NCI-H1694 (cell line): Measurements from ENCODE around the gene SLC25A21.
"Not testable (repeated sequence)": the region's sequence is repeated elsewhere in the genome, so short reads cannot be mapped to it uniquely, and the experiment has no call there.

ENCODE experiments used
- DNase-seq: peaks from one replicate; lab custom pipeline; 2025; lab: John Stamatoyannopoulos, UW

Gene SLC25A21

DNA sequence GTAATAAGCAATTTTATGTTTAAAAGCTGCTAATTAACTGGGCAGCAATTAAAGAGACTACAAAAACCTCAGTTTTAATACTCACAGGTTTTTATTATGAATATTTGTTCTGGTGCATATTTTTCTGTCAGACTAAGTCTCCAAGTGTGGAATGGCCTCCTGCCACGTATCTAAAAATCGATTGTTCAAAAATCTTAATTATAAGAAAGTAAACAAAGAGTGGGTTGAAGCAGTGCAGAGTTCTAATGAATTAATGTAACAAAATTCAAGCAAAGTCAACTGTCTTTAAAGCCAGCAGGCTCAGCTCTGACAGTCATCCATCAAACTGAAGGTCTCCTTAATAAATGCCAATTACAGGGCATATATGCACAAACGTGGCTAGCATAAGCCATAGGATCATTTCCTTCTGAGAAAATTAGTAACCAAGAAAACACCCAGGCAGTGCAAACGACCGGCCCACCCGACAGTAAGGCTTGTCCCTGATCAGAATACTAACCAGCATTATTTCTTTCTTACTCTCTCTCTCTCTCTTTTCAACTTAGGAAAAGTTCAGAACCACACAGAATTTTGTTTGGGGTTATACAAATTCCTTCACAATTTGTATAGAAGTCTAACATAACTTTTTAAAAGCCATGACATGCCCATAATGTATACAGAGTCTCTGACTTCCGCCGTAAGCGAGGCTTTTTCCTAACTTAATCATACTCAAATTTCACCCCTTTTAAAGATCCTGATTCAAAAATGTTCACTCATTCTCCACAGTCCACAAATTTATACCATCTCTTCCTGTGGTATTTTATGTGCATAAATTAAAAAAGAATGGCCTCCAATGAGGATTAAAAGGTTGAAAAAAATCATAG is 83.8 kb downstream of the SLC25A21 start:
- no peak for DNase-seq

DNA sequence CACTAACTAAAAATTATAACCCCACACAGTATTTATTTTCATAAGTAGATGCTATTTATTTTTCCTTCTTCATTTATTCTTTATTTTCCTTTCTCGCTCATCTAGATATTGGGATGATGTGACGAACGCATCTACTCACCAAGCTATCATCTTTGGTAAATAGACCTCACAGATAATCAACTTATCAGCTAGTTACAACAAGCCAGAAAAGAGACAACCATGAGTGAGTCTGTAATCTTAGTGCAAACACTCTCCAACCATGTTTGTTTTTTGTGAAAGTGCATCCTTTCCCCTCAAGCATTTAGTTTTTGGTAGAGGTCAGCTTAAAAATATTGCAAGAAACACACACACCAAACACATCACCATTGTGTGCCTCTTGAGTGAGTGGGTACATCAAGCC is 84.9 kb downstream of the SLC25A21 start:
- DNase-seq = no peak

DNA sequence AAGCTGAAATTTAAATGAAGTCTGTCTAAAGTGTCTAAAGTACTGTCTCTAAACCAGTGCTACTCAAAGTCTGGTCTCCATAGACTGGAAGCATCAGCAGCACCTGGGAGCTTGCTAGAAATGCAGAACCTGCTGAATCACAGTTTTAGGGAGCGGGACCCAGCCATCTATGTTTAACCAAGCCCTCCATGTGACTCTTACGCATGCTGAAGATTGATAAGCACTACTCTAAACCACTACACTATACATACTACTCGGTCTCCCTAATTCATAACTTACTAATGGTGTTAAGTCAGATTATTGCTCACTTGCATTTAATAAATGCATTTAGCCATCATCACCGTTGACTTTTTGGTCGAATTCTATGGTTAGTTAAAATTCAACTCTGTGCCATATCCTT is 88.8 kb downstream of the SLC25A21 start:
- no peak for DNase-seq

DNA sequence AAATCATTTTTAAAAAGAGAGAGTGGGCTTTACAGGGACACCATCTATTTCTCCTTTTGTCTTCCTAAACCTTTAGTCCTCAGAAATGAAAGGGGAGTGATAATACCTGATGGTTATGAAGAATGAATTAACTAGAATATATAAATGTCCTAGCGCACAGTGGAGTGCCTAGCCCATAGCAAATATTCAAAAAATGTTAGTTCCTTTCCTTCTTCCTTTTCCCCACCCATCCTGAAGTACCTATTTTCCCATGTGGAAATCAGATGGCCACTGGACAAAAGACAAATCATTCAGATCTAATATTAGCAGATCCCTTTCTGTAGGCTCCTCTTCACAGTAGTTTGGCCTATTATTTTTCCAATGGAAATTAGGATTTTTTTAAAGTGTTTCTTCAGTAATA is 90.0 kb downstream of the SLC25A21 start:
- no peak for DNase-seq

DNA sequence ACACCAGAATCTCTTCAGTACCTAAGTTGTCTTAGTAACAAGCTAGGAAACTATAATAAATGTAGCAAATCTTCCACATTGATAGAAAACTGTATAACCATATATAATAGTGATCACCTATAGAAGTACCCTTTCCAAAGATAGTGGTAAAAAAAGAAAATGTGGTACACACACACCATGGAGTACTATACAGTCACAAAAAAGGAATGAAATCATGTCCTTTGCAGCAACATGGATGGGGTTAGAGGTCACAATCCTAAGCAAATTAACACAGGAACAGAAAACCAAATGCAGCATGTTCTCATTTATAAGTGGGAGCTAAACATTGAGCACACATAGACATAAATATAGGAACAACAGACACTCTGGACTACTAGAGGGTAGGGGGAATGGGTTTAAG is 90.5 kb downstream of the SLC25A21 start:
- DNase-seq = no peak

DNA sequence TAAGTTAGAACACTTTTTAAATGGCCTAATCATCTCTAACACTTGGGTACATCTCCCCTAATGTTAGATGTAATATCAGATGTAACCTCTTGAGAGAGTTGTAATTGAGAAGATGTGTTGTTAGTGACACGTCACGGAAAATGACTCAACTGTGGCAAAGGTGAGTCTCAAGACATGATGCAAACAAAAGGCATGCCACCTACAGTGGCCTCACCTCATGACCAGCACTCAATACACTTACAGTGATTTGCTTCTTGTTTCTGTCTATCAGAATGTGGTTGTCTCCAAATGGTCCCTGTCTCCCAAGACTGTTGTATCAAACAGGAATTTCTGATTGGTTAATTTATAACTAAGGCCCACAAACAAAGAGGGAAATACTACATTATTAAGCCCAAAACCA is 91.2 kb downstream of the SLC25A21 start:
- DNase-seq = no peak

DNA sequence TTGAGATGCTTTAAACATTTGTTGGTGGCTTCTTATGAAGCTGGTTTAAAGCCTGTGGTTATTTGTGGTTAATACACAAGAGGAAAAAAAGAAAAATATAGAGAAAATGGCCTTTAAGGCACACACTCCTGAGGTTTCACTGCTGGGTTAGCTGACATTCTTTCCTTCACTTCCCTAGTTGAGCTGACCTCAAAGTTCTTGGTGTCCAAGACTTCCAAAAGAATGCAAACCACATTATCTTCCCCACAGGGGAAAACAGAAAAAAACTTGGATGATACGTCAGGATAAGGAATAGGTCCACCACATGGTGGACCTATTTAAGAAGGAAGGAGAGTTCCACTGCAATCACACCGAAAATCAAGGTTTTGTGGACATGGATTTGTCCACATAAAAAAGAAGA is 94.3 kb downstream of the SLC25A21 start:
- DNase-seq = no peak

DNA sequence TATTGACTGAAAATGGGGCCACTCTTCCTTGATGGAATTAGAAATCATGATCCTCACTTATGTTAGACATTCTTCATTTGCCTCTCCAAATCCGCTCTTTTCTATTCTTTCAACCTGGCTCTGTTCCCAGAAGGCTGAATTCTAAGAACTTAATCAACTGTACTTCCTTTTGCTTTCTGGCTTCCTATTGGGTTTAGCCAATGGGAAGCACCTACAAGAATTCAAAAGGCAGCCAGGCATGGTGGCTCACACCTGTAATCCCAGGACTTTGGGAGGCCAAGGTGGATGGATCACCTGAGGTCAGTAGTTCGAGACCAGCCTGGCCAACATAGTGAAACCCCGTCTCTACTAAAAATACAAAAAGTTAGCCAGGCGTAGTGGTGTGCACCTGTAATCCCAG is 98.1 kb downstream of the SLC25A21 start:
- DNase-seq = not testable (repeated sequence)

DNA sequence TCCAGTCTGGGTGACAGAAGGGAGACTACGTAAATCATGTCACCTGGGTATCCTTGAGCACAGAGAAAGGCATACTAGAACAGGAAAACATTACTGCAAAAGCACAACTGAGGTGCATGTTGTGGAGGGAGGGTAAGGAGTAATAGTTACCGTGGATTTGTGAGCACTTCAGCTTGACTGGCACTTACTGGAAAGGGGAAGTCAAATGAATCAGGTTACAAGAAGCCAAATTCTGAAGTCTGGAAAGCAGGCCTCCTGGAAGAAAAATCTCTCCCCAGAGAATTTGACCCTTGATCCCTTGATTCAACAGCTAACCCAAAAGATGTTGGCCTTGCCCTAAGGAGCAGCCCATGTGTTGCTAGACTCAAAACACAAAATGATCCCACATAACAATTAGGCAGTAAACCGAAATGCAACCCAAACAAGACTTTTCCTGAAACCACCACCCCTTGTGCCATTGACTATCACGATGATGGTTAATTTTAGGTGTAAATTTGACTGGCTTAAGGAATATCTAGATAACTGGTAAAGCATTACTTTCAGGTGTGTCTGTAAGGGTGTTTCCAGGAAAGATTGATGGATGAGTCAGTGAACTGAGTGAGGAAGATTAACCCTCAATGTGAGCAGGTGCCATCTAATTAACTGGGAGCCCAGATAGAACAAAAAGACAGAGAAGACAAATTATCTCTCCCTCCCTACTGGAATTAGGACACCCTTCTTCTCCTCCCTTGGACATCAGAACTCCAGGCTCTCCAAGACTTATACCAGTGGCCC is 108.8 kb downstream of the SLC25A21 start:
- no peak for DNase-seq

DNA sequence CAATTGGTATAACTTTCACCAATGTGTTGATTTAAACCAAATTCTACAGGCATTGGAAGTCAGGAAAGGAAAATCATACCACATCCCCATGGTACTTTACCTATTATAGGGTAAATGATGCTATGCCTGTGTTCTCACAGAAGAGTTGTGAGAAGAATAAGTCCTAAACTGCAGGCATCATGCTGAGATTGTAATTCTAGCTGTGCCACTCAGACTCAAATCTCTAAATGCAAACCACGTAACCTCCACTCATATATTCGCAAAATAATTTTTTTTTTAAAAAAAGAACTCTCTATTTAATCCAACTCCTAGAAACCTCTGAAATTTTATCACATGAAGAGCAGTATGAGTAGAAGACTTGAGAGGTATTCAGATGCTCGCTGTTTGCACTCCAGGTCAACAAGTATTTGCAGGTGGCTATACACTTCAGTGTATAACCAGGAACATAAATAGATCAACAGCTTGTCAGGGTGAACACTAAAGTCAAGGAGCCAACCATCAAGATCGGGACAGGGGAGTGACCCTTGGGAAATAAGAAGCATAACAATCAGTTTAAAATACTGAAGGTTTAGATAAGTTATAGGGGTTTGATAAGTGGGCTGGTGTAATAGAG is 110.1 kb downstream of the SLC25A21 start:
- no peak for DNase-seq

DNA sequence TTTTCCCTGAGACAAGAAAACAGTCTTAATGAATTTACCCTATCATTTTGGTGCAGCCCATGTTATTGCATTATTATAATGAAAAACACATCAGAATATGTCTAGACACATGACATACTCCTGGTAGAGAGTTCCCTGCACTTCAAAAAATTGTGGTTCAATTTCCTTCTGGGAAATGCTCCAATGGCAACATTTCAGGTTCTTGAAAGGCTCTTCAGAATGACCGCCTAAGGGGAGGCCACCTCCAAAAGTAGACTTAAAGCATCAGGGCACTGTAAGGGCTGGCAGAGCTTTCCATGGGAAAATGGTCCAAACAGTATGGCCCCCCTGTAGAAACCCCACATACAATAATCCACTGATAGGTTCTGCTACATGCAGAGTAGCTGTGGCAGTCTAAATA is 110.7 kb downstream of the SLC25A21 start:
- DNase-seq = no peak

DNA sequence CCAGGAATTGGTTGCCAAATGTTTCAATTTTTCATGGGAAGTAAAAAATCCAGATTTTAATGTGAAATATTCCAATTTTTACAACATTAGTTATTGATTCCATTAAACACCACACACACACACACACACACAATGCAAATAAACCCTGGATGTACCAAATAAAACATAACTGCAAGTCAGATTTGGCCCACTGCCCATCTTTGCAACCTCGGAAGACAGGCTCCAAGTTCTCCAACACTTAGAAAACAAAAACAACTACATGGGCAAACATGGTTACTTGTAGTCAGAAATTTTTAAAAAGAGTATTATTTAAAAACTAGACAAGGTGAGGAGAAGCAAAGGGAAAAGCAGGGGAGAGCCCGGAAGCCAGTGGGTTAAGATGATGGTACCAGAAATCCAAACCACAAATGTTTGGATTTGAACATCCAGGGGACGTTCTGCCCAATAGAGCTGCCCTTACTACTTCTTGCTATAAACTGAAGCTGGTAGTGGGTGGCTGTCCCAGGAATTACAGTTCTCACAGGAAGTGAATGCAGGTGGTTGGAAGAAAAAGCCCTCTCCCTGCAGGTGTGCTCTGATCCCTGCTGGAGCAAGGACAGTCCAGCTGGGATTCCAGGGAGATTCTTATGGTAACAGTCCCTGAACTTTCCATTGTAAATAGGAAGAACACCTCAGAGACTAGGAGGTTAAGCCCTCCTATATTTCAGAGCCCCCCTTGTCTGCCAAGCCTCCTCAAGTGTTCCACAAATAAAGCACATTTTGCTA is 111.7 kb downstream of the SLC25A21 start:
- DNase-seq = no peak

DNA sequence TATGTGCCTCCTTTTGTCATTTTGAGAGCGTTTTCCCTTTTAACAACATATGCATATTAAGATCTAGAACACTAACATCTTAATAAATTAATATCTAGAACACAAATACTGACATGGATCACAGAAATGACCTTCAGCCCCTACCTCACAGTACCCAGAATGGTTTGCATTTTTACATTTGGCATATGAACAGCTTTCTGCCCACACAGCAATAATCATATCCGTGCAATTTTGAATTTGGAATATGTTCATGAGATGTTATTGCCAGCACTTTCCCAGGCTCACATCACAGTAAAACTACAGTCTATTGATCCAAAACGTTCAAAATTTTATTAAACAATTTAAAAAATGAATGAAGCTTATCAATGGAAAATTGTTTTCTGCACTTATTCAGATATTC is 114.6 kb downstream of the SLC25A21 start:
- DNase-seq = no peak

DNA sequence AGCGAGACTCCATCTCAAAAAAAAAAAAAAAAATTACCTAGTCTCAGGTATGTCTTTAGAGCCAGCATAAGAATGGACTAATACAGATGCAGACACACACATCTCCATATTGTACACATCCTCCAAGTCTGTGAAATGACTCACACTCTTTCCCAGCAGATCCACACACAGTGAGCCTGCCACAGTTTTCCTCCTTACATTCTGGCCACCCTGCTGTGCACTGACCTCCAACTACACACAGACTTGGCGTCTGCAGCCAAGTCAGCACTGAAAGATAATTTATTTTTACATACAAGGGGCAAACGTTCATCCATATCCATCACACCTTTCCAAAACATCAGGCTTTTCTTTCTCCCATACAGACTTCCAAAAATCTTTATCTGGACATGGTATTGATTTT is 115.9 kb downstream of the SLC25A21 start:
- DNase-seq = no peak

DNA sequence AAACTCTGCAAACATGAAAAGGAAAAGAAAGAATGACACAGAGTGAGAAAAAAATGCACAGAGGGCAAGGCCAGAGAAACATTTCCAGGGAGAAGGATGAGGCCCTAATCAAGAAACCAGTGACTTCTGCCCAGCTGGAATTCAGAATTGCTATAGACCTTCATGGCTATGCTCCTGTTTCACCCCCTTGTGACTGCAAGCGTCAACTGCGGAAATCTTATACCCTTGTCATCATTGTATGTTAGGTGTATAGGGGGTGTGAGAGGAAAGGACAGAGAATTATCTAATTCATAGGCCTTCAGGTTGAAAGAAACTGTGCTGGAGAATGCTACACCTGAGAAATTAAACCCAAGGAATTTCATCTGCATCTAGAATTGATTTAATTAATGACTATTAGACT is 117.5 kb downstream of the SLC25A21 start:
- no peak for DNase-seq

DNA sequence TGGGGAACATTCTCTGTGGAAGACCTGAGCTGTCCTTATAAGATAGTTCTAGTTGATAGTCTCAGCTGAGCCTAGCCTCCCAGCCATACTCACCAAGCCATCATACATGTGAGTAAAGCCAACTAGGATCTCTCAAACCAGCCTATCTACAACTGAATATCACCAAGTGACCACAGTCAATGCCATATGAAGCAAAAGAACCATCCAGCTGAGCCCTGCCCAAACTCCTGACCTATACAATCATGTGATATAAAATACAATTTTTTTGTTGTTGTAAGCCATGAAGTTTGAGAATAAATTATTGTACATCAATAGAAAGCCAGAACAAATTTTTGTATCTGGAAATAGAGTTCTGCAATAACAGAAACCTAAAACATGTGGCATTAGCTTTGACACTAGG is 118.3 kb downstream of the SLC25A21 start:
- DNase-seq = no peak

DNA sequence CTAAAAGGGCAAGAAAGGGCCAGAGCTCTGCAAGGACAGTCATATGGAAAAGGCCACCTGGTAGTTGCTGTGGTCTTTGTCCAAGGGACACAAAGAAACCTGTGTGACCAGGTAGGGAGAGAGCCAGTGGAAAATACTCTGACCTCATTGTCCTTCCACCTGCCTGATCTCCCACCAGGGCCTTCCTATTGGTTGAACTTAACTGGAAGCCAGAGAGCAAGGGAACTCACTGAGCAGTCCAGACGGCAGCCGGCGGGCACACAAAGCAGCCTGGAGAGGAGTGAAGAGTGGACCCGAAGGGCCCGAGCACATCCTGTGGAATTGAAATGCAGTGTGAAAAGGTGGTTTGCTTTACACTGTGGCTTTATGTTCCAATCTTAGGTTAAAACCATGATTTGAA is 120.7 kb downstream of the SLC25A21 start:
- DNase-seq = no peak

DNA sequence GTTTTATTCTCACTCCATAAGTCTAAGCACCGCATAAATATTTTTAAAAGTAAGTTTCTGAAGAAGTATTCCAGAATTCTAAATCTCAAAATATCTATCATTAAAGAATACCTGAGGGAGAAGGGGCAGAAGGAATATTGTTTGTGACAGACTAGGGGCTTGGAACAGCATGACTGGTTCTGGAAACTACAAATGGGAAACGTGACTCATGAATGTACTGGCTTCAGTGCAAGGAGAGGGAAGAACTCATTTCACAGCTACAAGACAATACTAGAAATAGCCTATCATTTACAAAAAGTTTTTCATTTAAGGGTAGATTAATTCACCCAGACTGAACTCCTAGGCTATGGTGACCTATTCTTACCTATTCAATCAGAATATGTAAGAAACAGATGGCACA is 121.3 kb downstream of the SLC25A21 start:
- no peak for DNase-seq

DNA sequence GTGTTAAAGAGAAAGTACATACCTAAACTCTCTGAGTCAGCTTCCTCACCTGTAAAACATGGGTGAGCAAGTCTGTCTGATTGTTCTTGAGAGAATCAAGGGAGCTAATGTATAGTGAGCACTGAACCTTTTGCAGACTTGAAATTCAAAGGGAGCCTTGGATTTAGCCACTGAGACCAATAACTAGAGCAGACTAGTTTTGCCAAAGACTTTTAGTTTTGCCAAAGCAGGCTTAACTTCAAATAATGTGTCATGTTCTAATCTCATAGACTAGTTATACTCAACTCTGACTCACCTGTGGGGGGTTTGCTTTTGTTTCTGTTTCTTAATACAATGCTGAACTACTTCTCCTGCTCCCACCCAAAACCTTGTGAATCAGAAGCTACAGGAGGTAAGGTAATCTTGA is 123.7 kb downstream of the SLC25A21 start:
- DNase-seq = no peak

DNA sequence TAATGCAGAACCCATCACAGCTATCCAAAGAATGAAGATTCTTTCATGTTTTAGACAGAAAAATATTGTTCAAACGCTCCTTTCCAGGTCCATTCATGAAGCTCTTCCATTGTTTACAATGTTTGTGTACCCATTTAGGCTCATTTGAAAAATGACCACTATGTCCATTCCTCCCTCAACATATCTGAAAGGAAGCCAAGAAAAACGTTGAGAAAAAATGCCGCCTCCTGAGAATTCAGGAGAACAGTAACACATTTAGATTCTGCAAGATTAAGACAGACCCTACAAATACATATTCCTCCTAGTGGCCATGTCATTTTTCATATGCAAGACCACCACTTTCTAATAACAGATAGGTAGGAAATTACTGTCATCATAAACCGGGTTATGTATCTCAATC is 124.4 kb downstream of the SLC25A21 start:
- no peak for DNase-seq

DNA sequence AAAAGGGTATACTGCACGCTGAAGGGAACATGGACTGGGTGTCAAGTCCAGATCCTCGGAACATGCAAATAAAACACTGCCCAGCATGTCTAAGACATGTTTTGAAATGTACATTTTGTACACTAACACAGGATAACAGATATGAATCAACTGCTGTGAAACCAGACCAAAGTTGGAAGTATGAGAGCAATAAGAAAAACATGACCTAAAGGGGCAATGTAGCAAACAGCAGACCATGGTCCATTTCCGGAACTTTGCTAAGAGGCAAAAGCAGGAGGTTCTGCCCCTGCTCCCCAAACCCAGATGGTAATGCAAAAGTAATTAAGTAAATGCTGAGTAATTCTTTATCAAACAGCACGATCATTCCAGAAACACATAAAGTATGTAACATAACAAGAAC is 125.2 kb downstream of the SLC25A21 start:
- DNase-seq = no peak

DNA sequence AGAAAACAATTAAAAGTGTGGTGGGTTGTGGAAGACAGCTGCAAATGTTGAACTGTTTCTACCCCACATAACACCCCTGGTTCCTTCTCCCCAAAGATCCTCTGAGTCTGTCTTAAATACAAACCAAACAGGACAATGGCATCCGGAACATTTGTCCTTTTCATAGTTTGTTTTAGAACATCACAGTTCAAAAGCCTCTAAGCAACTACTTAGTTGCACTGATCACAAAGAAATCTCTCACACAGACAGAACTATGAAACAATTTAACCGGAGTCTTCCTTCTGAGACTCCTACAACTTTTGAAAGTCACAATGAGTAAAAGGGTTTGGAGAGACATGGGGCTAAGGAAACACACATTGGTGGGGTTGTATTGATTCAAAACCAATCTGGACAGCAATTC is 125.6 kb downstream of the SLC25A21 start:
- no peak for DNase-seq
